Stimulated activated CD8-positive, alpha-beta memory T cell treated with anti-CD3 and anti-CD28 coated beads, Interleukin-2, amount 100 ng/mL, for 1 hour (primary cell): ENCODE measurements around the gene MUC22.
"Not testable (repeated sequence)": the region's sequence is repeated elsewhere in the genome, so short reads cannot be mapped to it uniquely, and the experiment has no call there.

Experiments
- DNase-seq, 2 donors: peaks; one replicate each; pipeline ENCODE4 v3.0.0-alpha.2; 2020; ENCODE audit warnings: low read depth in 2 of 2

MUC22 gene

GRCh38 chr6:30997301-30997700 lies 13.0 kb upstream of the MUC22 start:
- no peak for DNase-seq

- DNase-seq = no peak
These were observed 11.5 kb upstream of the MUC22 start for GRCh38 chr6:30998785-30999184.

- DNase-seq = not testable (repeated sequence)
These were observed 10.0 kb upstream of the MUC22 start for GRCh38 chr6:31000067-31000860.

- DNase-seq = no peak
These were observed 8.9 kb upstream of the MUC22 start for GRCh38 chr6:31001281-31001888.

GRCh38 chr6:31002471-31002870 lies 7.8 kb upstream of the MUC22 start:
- DNase-seq = no peak

GRCh38 chr6:31004794-31005193 lies 5.5 kb upstream of the MUC22 start:
- DNase-seq = no peak

GRCh38 chr6:31005249-31006020 lies 4.8 kb upstream of the MUC22 start:
- no peak for DNase-seq

- no peak for DNase-seq
These were observed 2.6 kb upstream of the MUC22 start for GRCh38 chr6:31007694-31008093.

GRCh38 chr6:31008165-31008564 lies 2.1 kb upstream of the MUC22 start:
- no peak for DNase-seq

GRCh38 chr6:31009731-31010130 lies 543 bp upstream of the MUC22 start:
- DNase-seq = no peak

- DNase-seq = no peak
These were observed 879 bp downstream of the MUC22 start for GRCh38 chr6:31011153-31011552.

GRCh38 chr6:31016659-31017299 lies 6.5 kb downstream of the MUC22 start:
- no peak for DNase-seq

- not testable (repeated sequence) for DNase-seq
These were observed 7.2 kb downstream of the MUC22 start for GRCh38 chr6:31017436-31017835.

GRCh38 chr6:31020057-31020456 lies 9.8 kb downstream of the MUC22 start:
- no peak for DNase-seq

- DNase-seq = not testable (repeated sequence)
These were observed 10.5 kb downstream of the MUC22 start for GRCh38 chr6:31020631-31021255.

- DNase-seq = not testable (repeated sequence)
These were observed 11.6 kb downstream of the MUC22 start for GRCh38 chr6:31021705-31022531.

GRCh38 chr6:31025595-31025994 lies 15.3 kb downstream of the MUC22 start:
- no peak for DNase-seq

GRCh38 chr6:31031095-31031494 lies 20.8 kb downstream of the MUC22 start:
- no peak for DNase-seq

- no peak for DNase-seq
These were observed 22.8 kb downstream of the MUC22 start for GRCh38 chr6:31033075-31033474.

- DNase-seq = no peak
These were observed 25.7 kb downstream of the MUC22 start for GRCh38 chr6:31035862-31036497.
